H9 (cell line): ENCODE measurements around the gene ZDHHC11. TPM values are rescaled to one million over a fixed set of nuclear protein-coding genes. Genes with fewer than 3 reads are reported as not detected.

ENCODE experiments used
- DNase-seq: peaks from one replicate; pipeline ENCODE4 v3.0.0-alpha.2; 2017
- H2AFZ ChIP-seq: one replicate; pipeline ENCODE4 v1.6.1; 2013; ENCODE audit warnings: mild to moderate bottlenecking, low read length, control low read depth, moderate library complexity
- H2AK5ac ChIP-seq: 2 replicates; pipeline ENCODE4 v1.6.1; 2013; ENCODE audit warnings: low read length, control low read depth, mixed read lengths; ENCODE audit not compliant: insufficient read length
- H2BK120ac ChIP-seq: one replicate; pipeline ENCODE4 v1.6.1; 2013; ENCODE audit warnings: low read depth, mild to moderate bottlenecking, low read length, control low read depth, inconsistent platforms; ENCODE audit not compliant: poor library complexity, severe bottlenecking
- H2BK12ac ChIP-seq: 2 replicates; pipeline ENCODE4 v1.6.1; 2013; ENCODE audit warnings: low read length, control low read depth, mixed read lengths, low read depth; ENCODE audit not compliant: insufficient read length
- H2BK15ac ChIP-seq: 2 replicates; pipeline ENCODE4 v1.6.1; 2013; ENCODE audit warnings: low read depth, low read length, control low read depth
- H2BK20ac ChIP-seq: one replicate; pipeline ENCODE4 v1.6.1; 2013; ENCODE audit warnings: low read depth, mild to moderate bottlenecking, low read length, control low read depth, inconsistent platforms; ENCODE audit not compliant: poor library complexity, severe bottlenecking
- H2BK5ac ChIP-seq: 2 replicates; pipeline ENCODE4 v1.6.1; 2013; ENCODE audit warnings: low read length, control low read depth, mixed read lengths; ENCODE audit not compliant: insufficient read length
- H3K14ac ChIP-seq: 2 replicates; pipeline ENCODE4 v1.6.1; 2013; ENCODE audit warnings: low read length, control low read depth; ENCODE audit not compliant: insufficient read depth
- H3K18ac ChIP-seq: 2 replicates; pipeline ENCODE4 v1.6.1; 2013; ENCODE audit warnings: low read depth, mild to moderate bottlenecking, mixed read lengths, low read length, control low read depth; ENCODE audit not compliant: insufficient read length
- H3K23ac ChIP-seq: 2 replicates; pipeline ENCODE4 v1.6.1; 2013; ENCODE audit warnings: low read length, control low read depth, mixed read lengths, low read depth; ENCODE audit not compliant: insufficient read length
- H3K23me2 ChIP-seq: 2 replicates; pipeline ENCODE4 v1.6.1; 2013; ENCODE audit warnings: low read depth, mild to moderate bottlenecking, mixed read lengths, low read length, control low read depth; ENCODE audit not compliant: insufficient read length, poor library complexity, severe bottlenecking
- H3K27ac ChIP-seq: 2 replicates; pipeline ENCODE4 v1.5.1; 2013; ENCODE audit warnings: low read length, control low read depth, mixed read lengths, low read depth; ENCODE audit not compliant: insufficient read length
- H3K27me3 ChIP-seq: 2 replicates; pipeline ENCODE4 v1.6.1; 2013; ENCODE audit warnings: low read length, control low read depth, inconsistent platforms; ENCODE audit not compliant: insufficient read depth
- H3K4ac ChIP-seq: 2 replicates; pipeline ENCODE4 v1.6.1; 2013; ENCODE audit warnings: low read depth, mild to moderate bottlenecking, control low read depth, inconsistent platforms, low read length, moderate library complexity
- H3K4me1 ChIP-seq: 2 replicates; pipeline ENCODE4 v1.6.1; 2013; ENCODE audit warnings: low read length, control low read depth, inconsistent platforms; ENCODE audit not compliant: insufficient read depth
- H3K4me2 ChIP-seq: 2 replicates; pipeline ENCODE4 v1.6.1; 2013; ENCODE audit warnings: low read length, control low read depth, mixed read lengths; ENCODE audit not compliant: insufficient read length, insufficient read depth
- H3K56ac ChIP-seq: 2 replicates; pipeline ENCODE4 v1.6.1; 2013; ENCODE audit warnings: low read depth, mild to moderate bottlenecking, mixed read lengths, low read length, control low read depth; ENCODE audit not compliant: insufficient read length
- H3K79me1 ChIP-seq: 2 replicates; pipeline ENCODE4 v1.6.1; 2013; ENCODE audit warnings: low read depth, mild to moderate bottlenecking, moderate library complexity, low read length, control low read depth, inconsistent platforms; ENCODE audit not compliant: insufficient read depth, poor library complexity, severe bottlenecking
- H3K79me2 ChIP-seq: 2 replicates; pipeline ENCODE4 v1.6.1; 2013; ENCODE audit warnings: low read length, control low read depth, inconsistent platforms; ENCODE audit not compliant: insufficient read depth
- H3K9ac ChIP-seq: 2 replicates; pipeline ENCODE4 v1.6.1; 2013; ENCODE audit warnings: low read length, control low read depth, mixed read lengths; ENCODE audit not compliant: insufficient read length; ENCODE audit errors: extremely low read depth
- H3K9me3 ChIP-seq: one replicate; pipeline ENCODE4 v1.6.1; 2013; ENCODE audit warnings: low read depth, low read length, inconsistent platforms; ENCODE audit not compliant: control insufficient read depth
- H3T11ph ChIP-seq: one replicate; pipeline ENCODE4 v1.6.1; 2013; ENCODE audit warnings: mild to moderate bottlenecking, low read length, control low read depth, inconsistent platforms
- H4K20me1 ChIP-seq: one replicate; pipeline ENCODE4 v1.6.1; 2013; ENCODE audit not compliant: control insufficient read depth, insufficient read length, insufficient read depth
- H4K5ac ChIP-seq: 2 replicates; pipeline ENCODE4 v1.6.1; 2013; ENCODE audit warnings: low read depth, mild to moderate bottlenecking, mixed read lengths, low read length, control low read depth; ENCODE audit not compliant: insufficient read length
- H4K8ac ChIP-seq: replicated peaks from 2 replicates; pipeline ENCODE4 v1.6.1; 2013; ENCODE audit warnings: low read length, control low read depth, mixed read lengths, low read depth; ENCODE audit not compliant: insufficient read length
- H4K91ac ChIP-seq: 2 replicates; pipeline ENCODE4 v1.6.1; 2013; ENCODE audit warnings: low read depth, mild to moderate bottlenecking, moderate library complexity, mixed read lengths, low read length, control low read depth; ENCODE audit not compliant: insufficient read length
- H3K27ac Mint-ChIP-seq, 3 experiments: 2 replicates in 2 of 3; 3 replicates in 1 of 3; pipeline ENCODE4 v1.8.0; 2020 to 2021; ENCODE audit warnings: mixed read lengths in 3 of 3, mild to moderate bottlenecking in 1 of 3, moderate library complexity in 1 of 3
- H3K27me3 Mint-ChIP-seq: 2 replicates; pipeline ENCODE4 v1.8.0; 2021; ENCODE audit warnings: low read depth, mild to moderate bottlenecking, moderate library complexity, mixed read lengths
- H3K36me3 Mint-ChIP-seq, 3 experiments: 2 replicates in 2 of 3; 3 replicates in 1 of 3; pipeline ENCODE4 v1.8.0; 2020 to 2021; ENCODE audit warnings: low read depth in 3 of 3, mixed read lengths in 3 of 3; ENCODE audit not compliant: insufficient read depth in 1 of 3
- H3K4me1 Mint-ChIP-seq, 2 experiments: 2 replicates each; pipeline ENCODE4 v1.8.0; 2020; ENCODE audit warnings: mixed read lengths in 2 of 2
- H3K4me3 Mint-ChIP-seq, 2 experiments: 2 replicates in 1 of 2; 3 replicates in 1 of 2; pipeline ENCODE4 v1.8.0; 2020 to 2021; ENCODE audit warnings: mild to moderate bottlenecking in 2 of 2, mixed read lengths in 2 of 2, moderate library complexity in 1 of 2
- H3K9me3 Mint-ChIP-seq, 2 experiments: 2 replicates in 1 of 2; 3 replicates in 1 of 2; pipeline ENCODE4 v1.8.0; 2020; ENCODE audit warnings: mild to moderate bottlenecking in 2 of 2, mixed read lengths in 2 of 2, moderate library complexity in 1 of 2
- CTCF ChIP-seq: fragments of 200-600 bp; sonication (generic); conservative IDR thresholded peaks from 3 replicates; pipeline ENCODE4 v1.8.0; 2021; ENCODE audit warnings: antibody characterized with exemption, mild to moderate bottlenecking
- WGBS: extraction: QIAGEN DNeasy Blood & Tissue Kit; methylation state at CpG from one replicate; pipeline ENCODE4 v1.1.7; 2013; ENCODE audit warnings: missing lambda C conversion rate, low lambda C conversion rate, mixed read lengths; ENCODE audit not compliant: insufficient read length; ENCODE audit errors: extremely low coverage; 5-methylcytosine and 5-hydroxymethylcytosine counted together
- total RNA-seq: library from RNA; stranded (reverse); gene quantifications from 2 replicates; pipeline ENCODE4 v1.2.1, GENCODE V29; 2021

Gene ZDHHC11
- total RNA-seq, 1 experiment from 2014 or later: 37.6 TPM

- Mint-ChIP-seq H3K27me3 (no peaks in the 10 kb centered on the region; the same call in 1 of the 2 replicates), H3K4me1 (peaks cover 0 to 5% of the 10 kb centered on the region in 2 experiments; a peak in 3 of 4 replicates), H3K27ac (no peak overlapping the region), H3K4me3 (no peak overlapping the region), H3K36me3 (peaks cover 25 to 70% (median 30%) of the 10 kb centered on the region in 3 experiments), H3K9me3 (no peaks in the 10 kb centered on the region)
- Histone ChIP-seq H3K18ac (no peak overlapping the region), H4K5ac (no peak overlapping the region), H3K23ac (no peak overlapping the region), H3K4ac (no peak overlapping the region), H3K27me3 (no peaks in the 10 kb centered on the region), H2BK20ac (no peak overlapping the region), H3K23me2 (no peaks in the 10 kb centered on the region), H4K8ac (no peak overlapping the region), H4K20me1 (peaks cover 2% of the 10 kb centered on the region), H2BK5ac (no peak overlapping the region), H2BK12ac (no peak overlapping the region), H3K27ac (no peak overlapping the region), H3T11ph (no peak overlapping the region), H3K4me1 (no peaks in the 10 kb centered on the region), H3K9me3 (no peaks in the 10 kb centered on the region), H3K4me2 (no peak overlapping the region), H2AK5ac (no peak overlapping the region), H4K91ac (no peak overlapping the region), H2BK15ac (no peak overlapping the region), H3K14ac (no peak overlapping the region; the same call in 1 of the 2 replicates), H2BK120ac (no peak overlapping the region), H3K56ac (no peak overlapping the region), H2AFZ (no peak overlapping the region), H3K9ac (no peak overlapping the region), H3K79me1 (no peaks in the 10 kb centered on the region), H3K79me2 (no peaks in the 10 kb centered on the region)
- TF ChIP-seq CTCF: no peak
- DNase-seq: no peak
- no CpG with 5 or more reads among the region's 25 CpGs for WGBS
These were observed 11.8 kb upstream of the ZDHHC11 start for GRCh38 chr5:862367-863243.
